HL-60 (cell line): ENCODE results near the gene BAHCC1.
A peak's percentile ranks its signal among the peaks of the same experiment; 100 is the strongest.

Experiments
- DNase-seq, 2 experiments: peaks; one replicate each; pipeline ENCODE4 v3.0.0-alpha.2; 2010 to 2020; ENCODE audit warnings: low read depth in 1 of 2, low spot score in 1 of 2
- H3K27ac ChIP-seq: fragments of 250-450 bp; sonication (Bioruptor Pico); replicated peaks from 2 replicates; pipeline ENCODE4 v1.5.1; 2020; ENCODE audit warnings: mild to moderate bottlenecking, moderate library complexity
- H3K27me3 ChIP-seq: fragments of 250-450 bp; sonication (Bioruptor Pico); 2 replicates; pipeline ENCODE4 v1.5.1; 2021; ENCODE audit warnings: mild to moderate bottlenecking, moderate library complexity; ENCODE audit not compliant: insufficient read depth, poor library complexity, severe bottlenecking
- H3K4me3 ChIP-seq: replicated peaks from 2 replicates; pipeline ENCODE4 v1.5.1; 2011; ENCODE audit warnings: mild to moderate bottlenecking, control low read depth, low read length; ENCODE audit not compliant: insufficient read depth
- CTCF ChIP-seq: IDR thresholded peaks from one replicate; pipeline ENCODE4 v1.5.1; 2011; ENCODE audit warnings: low read length, control low read depth, inconsistent platforms; ENCODE audit not compliant: insufficient read depth
- GABPA ChIP-seq: IDR thresholded peaks from 2 replicates; pipeline ENCODE4 v1.6.1; 2012; ENCODE audit warnings: low read depth
- POLR2AphosphoS5 ChIP-seq: IDR thresholded peaks from 2 replicates; pipeline ENCODE4 v1.6.1; 2012; ENCODE audit warnings: low read depth
- SPI1 ChIP-seq: IDR thresholded peaks from 2 replicates; pipeline ENCODE4 v1.6.1; 2012; ENCODE audit warnings: low read depth, mild to moderate bottlenecking, borderline replicate concordance
- TF ChIP-seq, protein P1 (sequence below): IDR thresholded peaks from 2 replicates; pipeline ENCODE4 v1.6.1; 2012; ENCODE audit warnings: low read depth; ENCODE audit not compliant: insufficient replicate concordance

The BAHCC1 gene

GRCh38 chr17:81438688-81439087 is 43.4 kb downstream of the BAHCC1 start:
- TF ChIP-seq POLR2AphosphoS5: no peak
- TF ChIP-seq, protein P1, sequence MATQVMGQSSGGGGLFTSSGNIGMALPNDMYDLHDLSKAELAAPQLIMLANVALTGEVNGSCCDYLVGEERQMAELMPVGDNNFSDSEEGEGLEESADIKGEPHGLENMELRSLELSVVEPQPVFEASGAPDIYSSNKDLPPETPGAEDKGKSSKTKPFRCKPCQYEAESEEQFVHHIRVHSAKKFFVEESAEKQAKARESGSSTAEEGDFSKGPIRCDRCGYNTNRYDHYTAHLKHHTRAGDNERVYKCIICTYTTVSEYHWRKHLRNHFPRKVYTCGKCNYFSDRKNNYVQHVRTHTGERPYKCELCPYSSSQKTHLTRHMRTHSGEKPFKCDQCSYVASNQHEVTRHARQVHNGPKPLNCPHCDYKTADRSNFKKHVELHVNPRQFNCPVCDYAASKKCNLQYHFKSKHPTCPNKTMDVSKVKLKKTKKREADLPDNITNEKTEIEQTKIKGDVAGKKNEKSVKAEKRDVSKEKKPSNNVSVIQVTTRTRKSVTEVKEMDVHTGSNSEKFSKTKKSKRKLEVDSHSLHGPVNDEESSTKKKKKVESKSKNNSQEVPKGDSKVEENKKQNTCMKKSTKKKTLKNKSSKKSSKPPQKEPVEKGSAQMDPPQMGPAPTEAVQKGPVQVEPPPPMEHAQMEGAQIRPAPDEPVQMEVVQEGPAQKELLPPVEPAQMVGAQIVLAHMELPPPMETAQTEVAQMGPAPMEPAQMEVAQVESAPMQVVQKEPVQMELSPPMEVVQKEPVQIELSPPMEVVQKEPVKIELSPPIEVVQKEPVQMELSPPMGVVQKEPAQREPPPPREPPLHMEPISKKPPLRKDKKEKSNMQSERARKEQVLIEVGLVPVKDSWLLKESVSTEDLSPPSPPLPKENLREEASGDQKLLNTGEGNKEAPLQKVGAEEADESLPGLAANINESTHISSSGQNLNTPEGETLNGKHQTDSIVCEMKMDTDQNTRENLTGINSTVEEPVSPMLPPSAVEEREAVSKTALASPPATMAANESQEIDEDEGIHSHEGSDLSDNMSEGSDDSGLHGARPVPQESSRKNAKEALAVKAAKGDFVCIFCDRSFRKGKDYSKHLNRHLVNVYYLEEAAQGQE: no peak
- H3K27ac ChIP-seq: no peak overlapping the region
- no peak for DNase-seq
- H3K27me3 ChIP-seq: no peaks in the 10 kb centered on the region
- H3K4me3 ChIP-seq: no peak overlapping the region

DNA sequence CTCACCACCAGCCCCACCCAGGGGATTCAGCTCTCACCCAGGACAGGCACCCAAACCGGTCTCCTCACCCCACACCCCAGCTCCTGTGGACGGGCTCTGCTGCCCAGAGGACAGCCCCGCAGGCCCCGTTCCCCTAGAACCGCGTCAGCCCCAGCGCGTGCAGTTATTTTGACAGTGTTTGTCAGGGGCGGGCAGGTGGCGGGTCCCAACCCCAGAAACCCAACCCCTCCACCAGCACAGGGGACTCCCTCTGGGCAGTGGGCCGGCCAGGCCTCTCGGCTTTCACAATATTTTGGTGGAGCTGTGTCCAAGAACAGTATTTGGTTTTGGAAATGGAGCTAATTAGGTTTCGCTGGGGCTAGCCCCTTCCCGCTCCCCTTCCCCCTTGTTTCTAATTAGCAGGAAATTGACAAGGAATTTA is 44.8 kb downstream of the BAHCC1 start:
- Histone ChIP-seq H3K27me3 (no peaks in the 10 kb centered on the region), H3K27ac (no peak overlapping the region), H3K4me3 (no peak overlapping the region)
- no peak for TF ChIP-seq CTCF
- TF ChIP-seq, protein P1: no peak
- no peak for TF ChIP-seq SPI1
- TF ChIP-seq GABPA: no peak
- no peak for TF ChIP-seq POLR2AphosphoS5
- DNase-seq: no peak

- peak in 1 of 2 experiments; percentile 25 for DNase-seq
- no peak overlapping the region for H3K27ac ChIP-seq
- H3K4me3 ChIP-seq: no peak overlapping the region
- no peaks in the 10 kb centered on the region for H3K27me3 ChIP-seq
- TF ChIP-seq, protein P1: no peak
- no peak for TF ChIP-seq SPI1
- peak; percentile 25 for TF ChIP-seq CTCF
Observed at GRCh38 chr17:81440511-81441244, 45.4 kb downstream of the BAHCC1 start.
